ENCODE data around the gene OR5A2.
"Not testable (repeated sequence)": the region's sequence is repeated elsewhere in the genome, so short reads cannot be mapped to it uniquely, and the experiment has no call there.

The OR5A2 gene

DNA sequence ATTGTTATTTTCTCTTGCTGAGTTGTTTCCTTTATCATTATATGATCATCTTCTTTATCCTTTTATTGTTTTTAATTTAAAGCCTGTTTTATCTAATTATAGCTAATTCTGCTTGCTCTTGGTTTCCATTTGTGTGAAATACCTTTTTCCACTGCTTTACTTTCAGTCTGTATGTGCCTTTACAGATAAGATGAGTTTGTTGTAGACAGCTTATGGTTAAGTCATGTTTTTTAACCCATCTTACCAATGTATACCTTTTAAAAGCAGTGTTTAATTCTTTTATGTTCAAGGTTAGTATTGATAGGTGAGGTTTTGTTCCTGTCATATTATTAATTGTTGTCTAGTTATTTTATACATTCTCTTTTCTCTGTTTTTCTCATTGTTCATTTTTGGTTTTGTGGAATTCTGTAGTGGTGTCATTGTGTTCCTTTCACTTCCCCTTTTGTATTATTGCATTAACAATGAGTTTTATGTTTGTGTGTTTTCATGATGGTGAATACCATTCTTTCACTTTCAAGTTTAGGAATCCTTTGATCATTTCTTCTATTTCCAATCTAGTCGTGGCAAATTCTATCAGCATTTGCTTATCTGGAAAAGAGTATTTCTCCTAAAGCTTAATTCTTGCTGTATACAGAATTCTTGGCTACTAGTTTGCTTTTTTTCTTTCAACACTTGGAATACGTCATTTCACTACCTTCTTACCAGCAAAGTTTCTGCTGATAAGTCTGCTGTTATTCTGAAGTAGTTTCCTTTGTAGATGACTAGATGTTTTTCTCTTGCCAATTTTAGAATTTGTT, 45.8 kb downstream of the OR5A2 start:
- no peak for DNase-seq

DNA sequence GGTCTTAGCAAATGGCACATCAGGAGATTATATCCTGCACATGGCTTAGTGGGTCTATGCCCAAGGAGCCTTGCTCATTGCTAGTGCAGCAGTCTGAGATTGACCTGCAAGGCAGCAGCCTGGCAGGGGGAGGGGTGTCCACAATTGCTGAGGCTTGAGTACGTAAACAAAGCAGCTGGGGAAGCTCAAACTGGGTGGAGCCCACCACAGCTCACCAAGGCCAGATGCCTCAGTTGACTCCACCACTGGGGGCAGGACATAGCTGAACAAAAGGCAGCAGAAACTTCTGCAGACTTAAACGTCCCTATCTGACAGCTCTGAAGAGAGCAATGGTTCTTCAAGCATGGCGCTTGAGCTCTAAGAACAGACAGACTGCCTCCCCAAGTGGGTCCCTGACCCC, 53.9 kb downstream of the OR5A2 start:
- DNase-seq, result not testable (repeated sequence)

DNA sequence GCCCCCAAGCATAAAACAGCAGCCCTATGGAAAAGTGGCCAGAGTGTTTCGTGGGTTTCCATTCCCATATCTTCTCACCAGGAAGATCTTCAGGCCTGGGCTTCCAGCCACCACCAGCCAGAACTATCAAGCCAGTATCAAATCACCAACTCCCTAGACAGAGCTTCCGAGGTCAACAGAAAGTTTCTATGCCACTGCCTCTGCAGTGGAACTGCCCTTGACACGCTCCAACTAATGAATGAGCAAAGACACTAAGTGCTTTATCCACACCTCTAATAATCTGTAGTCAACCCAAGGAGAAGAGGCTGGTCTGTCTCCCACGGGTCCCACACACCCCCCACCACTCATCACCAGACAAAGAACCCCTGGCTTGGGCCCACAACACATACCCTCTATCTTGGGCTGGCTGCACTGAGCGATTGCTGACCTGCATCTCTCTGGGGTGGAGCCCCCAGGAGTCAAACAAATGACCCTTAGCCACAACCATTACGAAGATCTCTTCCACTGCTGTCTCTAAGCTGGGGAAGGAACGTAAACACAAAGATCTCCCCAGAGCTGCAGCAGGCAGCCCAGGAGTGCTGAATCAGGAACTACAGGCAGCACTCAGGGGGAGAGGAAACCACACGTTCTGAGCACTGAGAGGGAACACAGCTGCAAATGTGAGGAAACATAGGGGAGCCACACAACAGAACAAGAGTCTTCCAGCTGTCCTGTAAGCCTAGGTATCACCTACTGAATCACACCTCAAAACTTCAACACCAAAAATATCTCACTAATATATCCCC, 57.8 kb downstream of the OR5A2 start:
- DNase-seq, result no peak
